Vagina (tissue), 2 donors: ENCODE measurements around the gene PPM1G. TPM values are rescaled to one million over a fixed set of nuclear protein-coding genes. Genes with fewer than 3 reads are reported as not detected.

ENCODE experiments used
- DNase-seq, 2 donors: peaks; one replicate each; pipeline ENCODE4 v3.0.0-alpha.2; 2017; ENCODE audit errors: extremely low spot score in 2 of 2
- H3K27ac ChIP-seq: fragments of 200-600 bp; sonication (generic); one replicate; pipeline ENCODE4 v1.5.1; 2019
- H3K27me3 ChIP-seq: fragments of 200-600 bp; sonication (generic); one replicate; pipeline ENCODE4 v1.5.1; 2019
- H3K36me3 ChIP-seq, 2 donors: fragments of 200-600 bp; sonication (generic); one replicate each; pipeline ENCODE4 v1.5.1; 2017 to 2019
- H3K4me1 ChIP-seq: fragments of 200-600 bp; sonication (generic); one replicate; pipeline ENCODE4 v1.5.1; 2019
- H3K4me3 ChIP-seq, 2 donors: fragments of 200-600 bp; sonication (generic); 1 replicate in 1 of 2; 2 replicates in 1 of 2; pipeline ENCODE4 v1.5.1; 2016 to 2019
- H3K9me3 ChIP-seq: fragments of 200-600 bp; sonication (generic); one replicate; pipeline ENCODE4 v1.5.1; 2019
- CTCF ChIP-seq, 3 experiments: fragments of 450-650 bp in 2 of 3; fragments of 200-600 bp in 1 of 3; sonication (generic) in 1 of 3; IDR thresholded peaks; one replicate each; pipeline ENCODE4 v1.5.1; 2017 to 2019; ENCODE audit warnings: antibody characterized with exemption in 3 of 3, mild to moderate bottlenecking in 2 of 3, moderate library complexity in 2 of 3
- POLR2A ChIP-seq, 2 donors: fragments of 450-650 bp; IDR thresholded peaks; one replicate each; pipeline ENCODE4 v1.6.1; 2017; ENCODE audit warnings: antibody characterized with exemption in 2 of 2, mild to moderate bottlenecking in 2 of 2, moderate library complexity in 2 of 2
- POLR2AphosphoS5 ChIP-seq, 2 donors: sonication (generic); formaldehyde crosslinking; IDR thresholded peaks; one replicate each; pipeline ENCODE4 v1.9.0; 2017; ENCODE audit warnings: antibody characterized with exemption in 2 of 2, mild to moderate bottlenecking in 2 of 2, low read depth in 1 of 2; ENCODE audit not compliant: insufficient read depth in 1 of 2
- intact Hi-C: fragments of 100-400 bp; cut with DNase I; formaldehyde crosslinking; loops from one replicate; pipeline ENCODE4 v1.15.1; 2023
- total RNA-seq: library from RNA; depleted of rRNA; stranded (reverse); fragments of >200 nt; gene quantifications from one replicate; pipeline ENCODE4 v1.2.3, GENCODE V29; 2016

The PPM1G gene
- 45.4 TPM for total RNA-seq

- intact Hi-C loops: no loop called here
- H3K27ac ChIP-seq: peak within 1 kb of the TSS; percentile 80
- no peaks in the 10 kb centered on the region for H3K27me3 ChIP-seq
- peak within 1 kb of the TSS; percentile 67 to 97 for H3K4me3 ChIP-seq
- peaks cover 30% of the 10 kb centered on the region for H3K4me1 ChIP-seq
- peak; percentile 89 to 96 for DNase-seq
- H3K9me3 ChIP-seq: no peaks in the 10 kb centered on the region
- TF ChIP-seq CTCF (IDR thresholded peaks at IDR 0.05) (no peak), POLR2AphosphoS5 (IDR thresholded peaks at IDR 0.05; ENCODE audit: insufficient read depth in 1 of 2, low read depth in 1 of 2) (peak; percentile 69 to 81)
- H3K36me3 ChIP-seq: no peaks in the 10 kb centered on the region
Observed at GRCh38 chr2:27409321-27410073, at the start of gene PPM1G. Gene PPM1G, minus strand, starts transcription at chr2:27409591. Its CDS starts 169 bp downstream, at chr2:27409422.

DNA sequence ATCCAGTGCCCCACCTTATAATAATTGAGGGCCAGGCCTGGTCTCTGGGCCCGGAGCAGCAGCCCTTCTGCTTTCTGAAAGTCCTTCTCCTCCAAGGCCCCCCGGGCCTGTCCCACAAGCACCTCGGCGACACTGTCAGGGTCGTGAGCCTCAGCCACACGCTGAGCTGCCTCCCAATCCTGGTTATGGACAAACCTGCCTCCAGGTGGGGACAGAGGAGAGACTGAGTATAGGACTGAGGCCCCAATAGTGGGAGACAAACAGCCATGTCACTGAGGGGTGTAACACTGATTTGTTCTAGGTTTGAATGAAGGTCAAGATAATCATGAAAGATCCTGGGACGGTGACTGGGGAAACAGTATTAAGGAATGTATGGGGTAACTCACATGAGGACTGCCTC, 44.6 kb upstream of the PPM1G start:
- intact Hi-C loops: no loop called here
- H3K27ac ChIP-seq: no peak overlapping the region
- H3K9me3 ChIP-seq: no peaks in the 10 kb centered on the region
- H3K27me3 ChIP-seq: no peaks in the 10 kb centered on the region
- TF ChIP-seq POLR2AphosphoS5 (IDR thresholded peaks at IDR 0.05; ENCODE audit: insufficient read depth in 1 of 2, low read depth in 1 of 2): no peak
- TF ChIP-seq POLR2A (IDR thresholded peaks at IDR 0.05): no peak
- TF ChIP-seq CTCF (IDR thresholded peaks at IDR 0.05): no peak
- no peak overlapping the region for H3K4me3 ChIP-seq
- H3K4me1 ChIP-seq: no peaks in the 10 kb centered on the region
- no peak for DNase-seq
- H3K36me3 ChIP-seq: peaks cover 0 to 52% of the 10 kb centered on the region in 2 donors

- H3K9me3 ChIP-seq: no peaks in the 10 kb centered on the region
- no peak overlapping the region for H3K27ac ChIP-seq
- TF ChIP-seq POLR2AphosphoS5 (IDR thresholded peaks at IDR 0.05; ENCODE audit: insufficient read depth in 1 of 2, low read depth in 1 of 2): no peak
- no peaks in the 10 kb centered on the region for H3K27me3 ChIP-seq
- H3K4me1 ChIP-seq: no peaks in the 10 kb centered on the region
- no peak for DNase-seq
- peaks cover 0 to 53% of the 10 kb centered on the region in 2 donors for H3K36me3 ChIP-seq
- intact Hi-C loops: no loop called here
- H3K4me3 ChIP-seq: no peak overlapping the region
Observed at GRCh38 chr2:27451095-27451494, 41.7 kb upstream of the PPM1G start.

GRCh38 chr2:27448381-27448780, 39.0 kb upstream of the PPM1G start:
- TF ChIP-seq POLR2A (IDR thresholded peaks at IDR 0.05) (no peak), POLR2AphosphoS5 (IDR thresholded peaks at IDR 0.05; ENCODE audit: insufficient read depth in 1 of 2, low read depth in 1 of 2) (no peak), CTCF (IDR thresholded peaks at IDR 0.05) (no peak)
- Histone ChIP-seq H3K4me1 (peaks cover 9% of the 10 kb centered on the region), H3K36me3 (peaks cover 0 to 39% of the 10 kb centered on the region in 2 donors), H3K9me3 (no peaks in the 10 kb centered on the region), H3K27me3 (no peaks in the 10 kb centered on the region), H3K27ac (no peak overlapping the region), H3K4me3 (no peak overlapping the region)
- no peak for DNase-seq
- intact Hi-C loops: no loop called here

GRCh38 chr2:27446057-27446456, 36.7 kb upstream of the PPM1G start:
- Histone ChIP-seq H3K4me3 (no peak overlapping the region), H3K36me3 (peaks cover 0 to 35% of the 10 kb centered on the region in 2 donors), H3K9me3 (no peaks in the 10 kb centered on the region), H3K27ac (no peak overlapping the region), H3K27me3 (no peaks in the 10 kb centered on the region), H3K4me1 (peaks cover 27% of the 10 kb centered on the region)
- peak in 1 of 2 donors; percentile 82 for TF ChIP-seq POLR2AphosphoS5 (IDR thresholded peaks at IDR 0.05; ENCODE audit: insufficient read depth in 1 of 2, low read depth in 1 of 2)
- TF ChIP-seq POLR2A (IDR thresholded peaks at IDR 0.05): no peak
- no peak for TF ChIP-seq CTCF (IDR thresholded peaks at IDR 0.05)
- DNase-seq: no peak
- intact Hi-C loops: no loop called here
